DLD1 (cell line): ENCODE measurements around the gene NF2.
"Not testable (repeated sequence)": the region's sequence is repeated elsewhere in the genome, so short reads cannot be mapped to it uniquely, and the experiment has no call there.

Source experiments
- in situ Hi-C: cut with HindIII; loops from 2 replicates; pipeline ENCODE4 v1.10.0; 2017; ENCODE audit warnings: low sequenced_read_pairs

Gene NF2

GRCh38 chr22:29594447-29594846 is 9.0 kb upstream of the NF2 start:
- in situ Hi-C loops = not testable (repeated sequence)

GRCh38 chr22:29596408-29596807 is 7.0 kb upstream of the NF2 start:
- in situ Hi-C loops = no loop called here

GRCh38 chr22:29597871-29598683 is 5.4 kb upstream of the NF2 start:
- in situ Hi-C loops = not testable (repeated sequence)

GRCh38 chr22:29598684-29599020 is 4.8 kb upstream of the NF2 start:
- in situ Hi-C loops = no loop called here

GRCh38 chr22:29604076-29604360 is 585 bp downstream of the NF2 start:
- in situ Hi-C loops = no loop called here

GRCh38 chr22:29605527-29605850 is 2.1 kb downstream of the NF2 start:
- in situ Hi-C loops = no loop called here

- in situ Hi-C loops = no loop called here
Observed at GRCh38 chr22:29606320-29606719, 2.9 kb downstream of the NF2 start.

GRCh38 chr22:29607426-29607825 is 4.0 kb downstream of the NF2 start:
- in situ Hi-C loops = no loop called here

GRCh38 chr22:29609139-29609538 is 5.7 kb downstream of the NF2 start:
- in situ Hi-C loops = no loop called here

- in situ Hi-C loops = no loop called here
Observed at GRCh38 chr22:29610780-29611179, 7.3 kb downstream of the NF2 start.

- in situ Hi-C loops = no loop called here
Observed at GRCh38 chr22:29615705-29616327, 12.4 kb downstream of the NF2 start.

GRCh38 chr22:29617922-29618629 is 14.6 kb downstream of the NF2 start:
- in situ Hi-C loops = no loop called here

- in situ Hi-C loops = no loop called here
Observed at GRCh38 chr22:29621761-29622526, 18.5 kb downstream of the NF2 start.

GRCh38 chr22:29623059-29623458 is 19.6 kb downstream of the NF2 start:
- in situ Hi-C loops = no loop called here

- in situ Hi-C loops = no loop called here
Observed at GRCh38 chr22:29623553-29624169, 20.2 kb downstream of the NF2 start.

GRCh38 chr22:29625090-29625825 is 21.8 kb downstream of the NF2 start:
- in situ Hi-C loops = no loop called here

- in situ Hi-C loops = no loop called here
Observed at GRCh38 chr22:29626497-29627195, 23.2 kb downstream of the NF2 start.

- in situ Hi-C loops = no loop called here
Observed at GRCh38 chr22:29627196-29627535, 23.7 kb downstream of the NF2 start.

- in situ Hi-C loops = no loop called here
Observed at GRCh38 chr22:29628996-29629902, 25.8 kb downstream of the NF2 start.
